ENCODE data around the gene ZNF786.
"Not testable (repeated sequence)": the region's sequence is repeated elsewhere in the genome, so short reads cannot be mapped to it uniquely, and the experiment has no call there.

Gene ZNF786

DNA sequence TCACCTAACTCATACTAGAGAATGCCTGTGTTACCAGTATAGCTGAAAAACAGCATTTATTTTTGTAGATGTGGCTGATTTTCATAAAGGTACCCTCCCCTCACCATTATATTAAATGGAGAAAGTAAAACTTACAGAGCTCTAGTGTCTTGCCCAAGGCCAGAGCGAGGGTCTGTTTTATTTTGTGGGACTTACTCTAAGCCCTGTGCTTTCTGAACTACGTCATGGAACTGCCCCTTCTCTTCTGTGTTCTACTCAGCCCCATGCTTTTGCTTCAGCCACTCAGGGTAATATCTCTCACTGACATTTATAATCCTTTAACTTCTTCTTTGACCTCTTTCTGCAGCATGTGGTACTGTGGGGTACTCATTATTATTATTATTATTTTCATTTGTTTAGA lies 10.3 kb upstream of the ZNF786 start:
- H3K27me3 ChIP-seq (ENCODE audit: insufficient read depth, low read length) = no peaks in the 10 kb centered on the region
- H2AFZ ChIP-seq (ENCODE audit: low read depth, low read length) = no peak overlapping the region
- H3K4me3 ChIP-seq (ENCODE audit: low read length) = no peak overlapping the region
- H3K36me3 ChIP-seq (ENCODE audit: insufficient read depth, low read length) = peaks cover 27% of the 10 kb centered on the region
- peaks cover 4% of the 10 kb centered on the region for H3K4me1 ChIP-seq (ENCODE audit: insufficient read depth, low read length)
- H3K9me3 ChIP-seq (ENCODE audit: low read length) = no peaks in the 10 kb centered on the region

DNA sequence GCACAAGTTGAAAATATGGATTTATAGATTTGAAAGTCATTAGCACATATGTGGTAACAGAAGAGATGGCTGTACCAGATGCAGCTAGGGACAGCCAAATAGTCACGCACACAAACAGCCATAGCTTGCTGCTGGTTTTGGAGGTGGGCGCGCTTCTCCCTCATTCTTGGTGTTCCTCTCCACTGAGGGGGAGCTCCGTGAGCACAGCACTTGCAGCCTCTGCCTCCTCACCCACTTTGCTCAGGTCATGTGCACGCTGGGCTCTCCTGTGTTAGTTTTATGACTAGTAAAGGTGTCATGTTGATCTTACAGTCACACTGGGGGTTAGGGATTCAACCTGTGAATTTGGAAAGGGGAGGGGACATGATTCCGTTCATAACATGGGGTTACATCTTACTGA lies 8.5 kb upstream of the ZNF786 start:
- peaks cover 4% of the 10 kb centered on the region for H3K4me1 ChIP-seq (ENCODE audit: insufficient read depth, low read length)
- H3K36me3 ChIP-seq (ENCODE audit: insufficient read depth, low read length) = peaks cover 13% of the 10 kb centered on the region
- H2AFZ ChIP-seq (ENCODE audit: low read depth, low read length) = no peak overlapping the region
- H3K27me3 ChIP-seq (ENCODE audit: insufficient read depth, low read length) = no peaks in the 10 kb centered on the region
- no peak overlapping the region for H3K4me3 ChIP-seq (ENCODE audit: low read length)
- H3K9me3 ChIP-seq (ENCODE audit: low read length) = no peaks in the 10 kb centered on the region

DNA sequence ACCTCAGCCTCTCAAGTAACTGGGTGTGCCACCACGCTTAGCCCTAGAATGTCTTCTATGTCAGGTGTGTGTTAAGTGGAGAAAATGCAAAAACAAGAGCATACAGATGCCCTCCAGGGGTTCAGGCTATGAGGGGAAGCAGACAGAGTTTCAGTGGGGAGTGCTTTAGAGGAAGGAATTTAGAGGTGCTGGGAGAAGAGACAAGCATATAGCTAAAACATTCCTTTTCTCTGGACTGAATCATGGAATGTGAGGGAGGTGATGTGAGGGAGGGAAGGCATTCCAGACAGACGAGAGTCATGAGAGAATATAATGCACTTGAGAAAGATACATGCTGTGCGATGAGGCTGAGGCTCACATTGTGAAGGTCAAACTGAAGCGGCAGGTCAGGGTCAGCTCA lies 6.6 kb upstream of the ZNF786 start:
- no peaks in the 10 kb centered on the region for H3K27me3 ChIP-seq (ENCODE audit: insufficient read depth, low read length)
- H3K4me1 ChIP-seq (ENCODE audit: insufficient read depth, low read length) = peaks cover 4% of the 10 kb centered on the region

DNA sequence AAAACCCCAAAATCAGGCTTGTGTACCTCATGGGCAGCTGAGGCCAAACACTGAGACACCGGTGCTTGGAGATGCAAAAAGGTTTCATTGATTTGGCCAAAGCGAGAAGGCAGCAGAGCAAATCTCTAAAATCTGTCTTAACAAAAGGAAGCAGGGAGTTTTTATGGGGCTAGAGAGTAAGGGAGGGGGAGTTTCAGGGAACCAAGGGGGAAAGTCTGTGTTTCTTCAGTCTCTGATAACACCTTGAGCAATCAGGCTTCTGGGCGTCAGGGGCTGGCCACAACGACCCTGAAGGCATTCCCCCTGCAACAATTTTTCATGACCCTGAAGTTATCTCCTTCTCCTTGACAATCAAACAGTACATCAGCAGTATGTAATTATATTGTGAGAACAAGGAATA lies 2.7 kb upstream of the ZNF786 start:
- H3K9me3 ChIP-seq (ENCODE audit: low read length) = peaks cover 2% of the 10 kb centered on the region
- H3K27me3 ChIP-seq (ENCODE audit: insufficient read depth, low read length) = no peaks in the 10 kb centered on the region
- peaks cover 2% of the 10 kb centered on the region for H3K36me3 ChIP-seq (ENCODE audit: insufficient read depth, low read length)
- peaks cover 4% of the 10 kb centered on the region for H3K4me1 ChIP-seq (ENCODE audit: insufficient read depth, low read length)
- no peak overlapping the region for H3K4me3 ChIP-seq (ENCODE audit: low read length)
- no peak overlapping the region for H2AFZ ChIP-seq (ENCODE audit: low read depth, low read length)

More for the DNA sequence above, 6.6 kb upstream of the ZNF786 start:
- Histone ChIP-seq H2AFZ (ENCODE audit: low read depth, low read length) (no peak overlapping the region), H3K9me3 (ENCODE audit: low read length) (no peaks in the 10 kb centered on the region), H3K36me3 (ENCODE audit: insufficient read depth, low read length) (no peaks in the 10 kb centered on the region), H3K4me3 (ENCODE audit: low read length) (no peak overlapping the region)

DNA sequence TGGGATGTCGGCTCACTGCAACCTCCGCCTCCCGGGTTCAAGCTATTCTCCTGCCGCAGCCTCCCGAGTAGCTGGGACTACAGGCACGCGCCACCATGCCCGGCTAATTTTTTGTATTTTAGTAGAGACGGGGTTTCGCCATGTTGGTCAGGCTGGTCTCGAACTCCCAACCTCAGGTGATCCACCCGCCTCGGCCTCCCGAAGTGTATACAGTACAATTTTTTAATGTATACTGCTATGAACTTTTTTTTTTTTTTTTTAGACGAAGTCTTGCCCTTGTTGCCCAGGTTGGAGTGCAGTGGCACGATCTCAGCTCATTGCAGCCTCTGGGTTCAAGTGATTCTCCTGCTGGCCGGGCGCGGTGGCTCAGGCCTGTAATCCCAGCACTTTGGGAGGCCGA lies 1.7 kb upstream of the ZNF786 start:
- H3K9me3 ChIP-seq (ENCODE audit: low read length); H3K4me3 ChIP-seq (ENCODE audit: low read length); H3K27me3 ChIP-seq (ENCODE audit: insufficient read depth, low read length); H3K4me1 ChIP-seq (ENCODE audit: insufficient read depth, low read length); H3K36me3 ChIP-seq (ENCODE audit: insufficient read depth, low read length); H2AFZ ChIP-seq (ENCODE audit: low read depth, low read length): not testable (repeated sequence)

DNA sequence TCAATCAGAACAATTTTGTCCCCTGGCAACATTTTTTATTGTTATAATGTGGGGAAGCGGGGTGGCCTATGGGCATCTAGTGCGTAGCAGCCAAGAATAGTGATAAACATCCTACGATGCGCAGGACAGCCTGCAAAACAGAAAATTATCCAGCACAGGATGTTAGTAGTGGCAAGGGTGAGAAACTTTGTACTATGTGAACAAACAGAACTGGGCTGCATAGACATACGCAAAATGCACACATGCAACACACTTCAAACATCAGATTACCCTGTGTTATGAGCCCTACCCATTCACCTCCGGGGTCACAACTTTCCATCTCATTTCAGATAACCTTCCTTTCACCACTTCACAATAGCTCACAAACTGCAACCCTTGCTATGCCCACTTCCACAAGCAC lies 3.1 kb downstream of the ZNF786 start:
- no peak overlapping the region for H3K4me3 ChIP-seq (ENCODE audit: low read length)
- no peak overlapping the region for H2AFZ ChIP-seq (ENCODE audit: low read depth, low read length)
- H3K27me3 ChIP-seq (ENCODE audit: insufficient read depth, low read length) = no peaks in the 10 kb centered on the region
- H3K36me3 ChIP-seq (ENCODE audit: insufficient read depth, low read length) = peaks cover 23% of the 10 kb centered on the region
- peaks cover 26% of the 10 kb centered on the region for H3K9me3 ChIP-seq (ENCODE audit: low read length)
- H3K4me1 ChIP-seq (ENCODE audit: insufficient read depth, low read length) = no peaks in the 10 kb centered on the region

DNA sequence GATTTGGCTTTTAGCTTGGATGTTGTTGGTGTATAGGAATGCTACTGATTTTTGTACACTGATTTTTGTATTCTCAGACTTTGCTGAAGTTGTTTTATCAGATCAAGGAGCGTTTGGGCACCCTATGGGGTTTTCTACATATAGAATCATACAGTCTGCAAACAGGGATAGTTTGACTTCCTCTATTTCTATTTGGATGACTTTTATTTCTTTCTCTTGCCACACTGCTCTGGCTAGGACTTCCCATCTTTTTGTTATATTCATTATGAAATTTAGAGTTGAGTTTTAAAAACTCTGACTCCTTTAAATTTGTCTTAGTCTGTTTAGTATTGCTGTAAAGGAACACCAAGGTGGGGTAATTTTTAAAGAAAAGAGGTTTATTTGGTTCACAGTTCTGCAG lies 4.7 kb downstream of the ZNF786 start:
- Histone ChIP-seq H3K4me1 (ENCODE audit: insufficient read depth, low read length) (no peaks in the 10 kb centered on the region), H2AFZ (ENCODE audit: low read depth, low read length) (no peak overlapping the region), H3K27me3 (ENCODE audit: insufficient read depth, low read length) (no peaks in the 10 kb centered on the region), H3K4me3 (ENCODE audit: low read length) (no peak overlapping the region), H3K36me3 (ENCODE audit: insufficient read depth, low read length) (peaks cover 25% of the 10 kb centered on the region), H3K9me3 (ENCODE audit: low read length) (peaks cover 26% of the 10 kb centered on the region)

DNA sequence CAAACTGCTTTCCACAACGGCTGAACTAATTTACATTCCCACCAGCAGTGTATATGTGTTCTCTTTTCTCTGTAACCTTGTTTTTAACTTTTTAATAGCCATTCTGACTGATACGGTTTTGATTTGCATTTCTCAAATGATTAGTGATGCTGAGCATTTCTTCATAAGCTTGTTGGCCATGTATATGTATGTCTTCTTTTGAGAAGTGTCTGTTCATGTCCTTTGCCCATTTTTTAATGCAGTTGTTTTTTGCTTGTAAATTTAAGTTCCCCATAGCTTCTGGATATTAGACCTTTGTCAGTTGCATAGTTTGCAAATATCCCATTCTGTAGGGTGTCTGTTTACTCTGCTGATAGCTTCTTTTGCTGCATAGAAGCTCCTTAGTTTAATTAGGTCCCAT lies 6.1 kb downstream of the ZNF786 start:
- peaks cover 33% of the 10 kb centered on the region for H3K9me3 ChIP-seq (ENCODE audit: low read length)
- H3K27me3 ChIP-seq (ENCODE audit: insufficient read depth, low read length) = no peaks in the 10 kb centered on the region
- no peak overlapping the region for H3K4me3 ChIP-seq (ENCODE audit: low read length)
- no peaks in the 10 kb centered on the region for H3K4me1 ChIP-seq (ENCODE audit: insufficient read depth, low read length)
- peaks cover 36% of the 10 kb centered on the region for H3K36me3 ChIP-seq (ENCODE audit: insufficient read depth, low read length)
- no peak overlapping the region for H2AFZ ChIP-seq (ENCODE audit: low read depth, low read length)

DNA sequence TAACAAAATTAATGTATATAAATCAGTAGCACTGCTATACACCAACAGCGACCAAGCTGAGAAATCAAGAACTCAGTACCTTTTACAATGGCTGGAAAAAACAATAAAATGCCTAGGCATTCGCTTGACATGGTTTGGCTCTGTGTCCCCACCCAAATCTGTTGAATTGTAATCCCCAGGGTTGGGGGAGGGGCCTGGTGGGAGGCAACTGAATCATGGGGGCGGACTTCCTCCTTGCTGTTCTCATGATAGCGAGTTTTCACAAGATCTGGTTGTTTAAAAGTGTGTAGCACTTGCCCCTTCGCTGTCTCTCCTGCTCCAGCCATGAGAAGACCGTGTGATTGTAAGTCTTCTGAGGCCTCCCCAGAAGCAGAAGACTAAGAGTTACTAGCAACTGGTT lies 8.6 kb downstream of the ZNF786 start:
- H3K4me3 ChIP-seq (ENCODE audit: low read length) = no peak overlapping the region
- H3K36me3 ChIP-seq (ENCODE audit: insufficient read depth, low read length) = peaks cover 35% of the 10 kb centered on the region
- no peaks in the 10 kb centered on the region for H3K4me1 ChIP-seq (ENCODE audit: insufficient read depth, low read length)
- no peak overlapping the region for H2AFZ ChIP-seq (ENCODE audit: low read depth, low read length)
- no peaks in the 10 kb centered on the region for H3K27me3 ChIP-seq (ENCODE audit: insufficient read depth, low read length)
- peaks cover 25% of the 10 kb centered on the region for H3K9me3 ChIP-seq (ENCODE audit: low read length)

DNA sequence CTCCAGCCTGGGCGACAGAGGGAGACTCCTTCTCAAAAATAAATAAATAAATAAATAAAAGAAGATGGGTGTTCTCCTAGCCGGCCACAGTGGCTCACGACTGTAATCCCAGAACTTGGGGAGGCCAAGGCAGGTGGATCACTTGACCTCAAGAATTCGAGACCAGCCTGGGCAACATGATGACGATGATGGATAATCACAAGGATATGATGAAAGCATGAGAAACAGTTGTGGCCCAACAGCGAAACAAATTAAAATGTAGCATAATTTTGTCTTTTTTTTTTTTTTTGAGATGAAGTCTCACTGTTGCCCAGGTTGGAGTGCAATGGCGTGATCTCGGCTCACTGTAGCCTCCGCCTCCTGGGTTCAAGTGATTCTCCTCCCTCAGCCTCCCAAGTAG lies 12.9 kb downstream of the ZNF786 start:
- no peaks in the 10 kb centered on the region for H3K4me1 ChIP-seq (ENCODE audit: insufficient read depth, low read length)
- peaks cover 7% of the 10 kb centered on the region for H3K9me3 ChIP-seq (ENCODE audit: low read length)
- no peak overlapping the region for H3K4me3 ChIP-seq (ENCODE audit: low read length)
- no peak overlapping the region for H2AFZ ChIP-seq (ENCODE audit: low read depth, low read length)
- no peaks in the 10 kb centered on the region for H3K27me3 ChIP-seq (ENCODE audit: insufficient read depth, low read length)
- peaks cover 40% of the 10 kb centered on the region for H3K36me3 ChIP-seq (ENCODE audit: insufficient read depth, low read length)

DNA sequence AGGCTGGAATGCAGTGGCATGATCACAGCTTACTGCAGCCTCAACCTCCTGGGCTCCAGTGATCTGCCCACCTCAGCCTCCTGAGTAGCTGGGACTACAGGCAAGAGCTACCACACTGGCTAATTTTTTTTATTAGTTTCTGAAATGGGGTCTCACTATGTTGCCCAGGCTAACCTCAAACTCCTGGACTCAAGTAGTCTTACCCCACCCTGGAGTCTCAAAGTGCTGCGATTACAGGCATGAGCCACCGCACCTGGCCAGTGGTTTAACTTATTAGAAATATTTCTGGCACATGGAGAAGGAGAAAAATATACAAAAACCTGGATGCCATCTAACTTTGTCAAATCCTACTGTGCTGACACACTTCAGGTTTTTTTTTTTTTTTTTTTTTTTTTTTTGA lies 15.2 kb downstream of the ZNF786 start:
- Histone ChIP-seq H3K4me3 (ENCODE audit: low read length) (no peak overlapping the region), H2AFZ (ENCODE audit: low read depth, low read length) (no peak overlapping the region), H3K4me1 (ENCODE audit: insufficient read depth, low read length) (no peaks in the 10 kb centered on the region), H3K36me3 (ENCODE audit: insufficient read depth, low read length) (peaks cover 55% of the 10 kb centered on the region), H3K9me3 (ENCODE audit: low read length) (peaks cover 5% of the 10 kb centered on the region), H3K27me3 (ENCODE audit: insufficient read depth, low read length) (no peaks in the 10 kb centered on the region)

DNA sequence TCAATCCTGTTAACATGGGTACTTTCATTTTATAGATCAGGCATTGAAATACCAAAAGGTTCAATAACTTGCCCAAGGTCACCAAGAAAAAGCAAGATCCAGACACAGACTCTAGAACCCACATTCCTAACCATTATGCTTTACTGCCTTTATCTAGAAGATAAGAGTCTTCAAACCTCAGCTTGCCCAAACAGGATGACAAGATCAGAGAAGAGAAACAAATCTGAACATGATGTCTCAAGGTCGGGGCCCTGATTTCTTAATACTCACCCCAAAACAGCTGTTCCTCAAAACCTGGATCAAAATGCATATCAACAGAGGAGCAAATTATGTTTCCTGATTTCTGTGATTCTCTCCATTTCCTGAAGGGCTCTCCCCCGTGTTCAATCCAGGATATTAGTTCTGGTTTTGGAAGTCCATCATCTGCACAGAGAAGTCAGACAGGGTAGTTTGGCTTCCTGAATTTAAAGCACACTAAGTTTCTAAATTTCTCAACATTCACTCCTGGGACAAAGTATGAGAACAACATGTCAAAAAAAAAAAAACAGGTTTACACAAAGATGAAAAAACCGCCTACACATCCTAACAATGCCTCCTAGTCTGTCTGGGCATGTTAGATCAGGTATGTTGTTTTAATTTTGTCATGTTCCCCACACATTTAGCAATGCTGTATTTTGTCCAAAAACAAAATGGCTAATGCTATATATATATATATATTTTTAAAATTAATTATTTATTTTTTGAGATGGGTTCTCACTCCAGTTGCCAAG lies 16.2 kb downstream of the ZNF786 start:
- Histone ChIP-seq H3K36me3 (ENCODE audit: insufficient read depth, low read length) (peaks cover 58% of the 10 kb centered on the region), H3K9me3 (ENCODE audit: low read length) (no peaks in the 10 kb centered on the region), H3K4me1 (ENCODE audit: insufficient read depth, low read length) (no peaks in the 10 kb centered on the region), H2AFZ (ENCODE audit: low read depth, low read length) (no peak overlapping the region), H3K4me3 (ENCODE audit: low read length) (no peak overlapping the region), H3K27me3 (ENCODE audit: insufficient read depth, low read length) (no peaks in the 10 kb centered on the region)

DNA sequence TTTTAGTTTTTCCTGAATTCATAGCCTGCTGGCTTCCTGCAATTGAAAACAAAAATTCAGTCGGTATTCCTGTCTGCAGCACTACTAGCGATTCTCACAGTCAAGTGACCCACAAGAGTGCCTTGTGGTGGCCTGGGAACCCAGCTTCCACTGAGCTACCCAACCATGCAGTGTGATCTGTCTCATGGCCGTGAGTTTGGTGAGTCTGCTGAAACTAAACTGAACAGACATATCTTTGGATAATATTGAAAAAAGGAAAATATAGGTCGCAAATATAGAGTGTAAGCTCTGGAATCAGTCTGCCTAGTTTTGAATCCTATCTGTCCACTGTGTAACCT lies 18.1 kb downstream of the ZNF786 start:
- Histone ChIP-seq H3K4me3 (ENCODE audit: low read length) (no peak overlapping the region), H3K36me3 (ENCODE audit: insufficient read depth, low read length) (peaks cover 60% of the 10 kb centered on the region), H3K27me3 (ENCODE audit: insufficient read depth, low read length) (no peaks in the 10 kb centered on the region), H3K9me3 (ENCODE audit: low read length) (no peaks in the 10 kb centered on the region), H3K4me1 (ENCODE audit: insufficient read depth, low read length) (no peaks in the 10 kb centered on the region), H2AFZ (ENCODE audit: low read depth, low read length) (no peak overlapping the region)

Measured in neuron (in vitro differentiated cells).